DMS 273 (cell line): ENCODE measurements around the gene GOSR1.
"Not testable (repeated sequence)": the region's sequence is repeated elsewhere in the genome, so short reads cannot be mapped to it uniquely, and the experiment has no call there.

Experiments
- DNase-seq: peaks from one replicate; lab custom pipeline; 2025; ENCODE audit not compliant: unreplicated experiment; lab: John Stamatoyannopoulos, UW

The GOSR1 gene

DNA sequence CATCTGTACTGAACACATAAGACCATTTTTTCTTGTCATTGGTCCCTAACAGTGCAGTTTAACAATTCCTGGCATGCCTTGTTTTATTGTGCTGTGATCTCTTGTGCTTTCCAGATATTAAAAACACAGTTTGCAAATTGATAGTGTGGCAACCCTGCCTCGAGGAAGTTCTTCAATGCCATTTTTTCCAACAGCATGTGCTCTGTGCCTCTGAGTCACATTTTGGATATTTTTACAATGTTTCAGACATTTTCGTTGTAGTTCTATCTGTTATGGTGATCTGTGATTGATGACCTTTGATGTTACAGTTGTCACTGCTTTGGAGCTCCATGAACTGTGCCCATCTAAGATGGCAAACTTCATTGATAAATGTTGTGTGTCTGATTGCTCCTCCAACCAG lies 66.2 kb downstream of the GOSR1 start:
- no peak for DNase-seq

DNA sequence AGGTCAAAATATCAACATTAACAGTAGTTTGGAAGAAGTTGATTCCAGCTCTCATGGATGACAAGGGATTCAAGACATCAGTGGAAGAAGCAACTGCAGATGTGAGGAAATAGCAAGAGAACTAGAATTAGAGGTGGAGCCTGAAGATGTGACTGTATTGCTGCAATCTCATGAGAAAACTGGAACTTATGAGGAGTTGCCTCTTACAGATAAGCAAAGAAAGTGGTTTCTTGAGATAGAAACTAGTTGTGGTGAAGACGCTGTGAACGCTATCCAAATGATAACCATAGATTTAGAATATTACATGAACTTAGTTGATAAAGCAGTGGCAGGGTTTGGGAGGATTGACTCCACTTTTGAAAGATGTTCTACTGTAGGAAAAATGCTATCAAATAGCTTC lies 67.8 kb downstream of the GOSR1 start:
- DNase-seq, result no peak

DNA sequence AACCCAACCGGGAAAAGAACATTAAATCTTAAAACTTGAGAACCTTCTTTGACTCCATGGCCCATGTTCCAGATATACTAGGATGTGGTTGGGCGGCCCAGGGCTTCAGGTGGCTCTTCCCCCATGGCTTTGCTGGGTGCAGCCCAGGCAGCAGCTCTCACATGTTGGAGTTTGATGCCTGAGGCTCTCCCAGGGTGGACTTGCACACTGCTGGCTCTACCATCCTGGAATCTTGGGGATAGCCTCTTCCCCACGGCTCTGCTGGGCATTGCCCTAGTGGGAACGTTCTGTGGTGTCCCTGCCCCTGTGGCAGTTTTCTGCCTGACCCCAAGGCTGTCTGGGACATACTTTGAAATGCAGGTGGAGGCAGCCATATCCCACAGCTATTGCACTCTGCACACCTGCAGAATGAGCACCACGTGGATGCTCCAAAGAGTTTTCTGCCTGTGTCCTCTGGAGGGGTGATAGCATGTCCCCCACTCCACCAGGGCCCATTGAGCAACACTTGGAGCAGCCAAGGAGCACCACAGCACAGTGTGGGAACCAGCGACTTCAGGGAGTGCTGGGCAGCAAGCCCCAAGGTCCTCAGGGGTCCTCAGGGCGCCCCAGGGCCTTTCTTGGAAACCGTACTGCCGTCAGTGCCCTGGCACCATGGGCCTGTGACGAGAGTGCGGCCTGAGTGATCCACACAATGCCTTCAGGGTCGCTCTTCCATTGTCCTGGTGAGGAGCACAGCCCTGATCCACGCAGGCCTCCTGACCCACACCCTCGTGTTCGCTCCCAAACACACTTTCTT lies 70.8 kb downstream of the GOSR1 start:
- no peak for DNase-seq

DNA sequence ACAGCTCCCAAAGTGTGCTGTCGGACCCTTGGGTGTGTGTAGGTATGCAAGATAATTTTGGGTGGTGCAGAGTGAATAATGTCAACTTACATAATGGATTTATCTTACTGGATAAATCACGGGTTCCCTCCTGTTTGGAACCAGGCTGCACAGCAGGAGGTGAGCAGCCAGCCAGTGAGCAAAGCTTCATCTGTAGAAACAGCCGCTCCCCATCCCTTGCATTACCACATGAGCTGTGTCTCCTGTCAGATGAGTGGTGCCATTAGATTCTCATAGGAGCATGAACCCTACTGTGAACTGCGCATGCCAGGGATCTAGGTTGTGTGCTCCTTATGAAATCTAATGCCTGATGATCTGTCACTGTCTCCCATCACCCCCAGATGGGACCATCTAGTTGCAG lies 72.0 kb downstream of the GOSR1 start:
- DNase-seq, result not testable (repeated sequence)

DNA sequence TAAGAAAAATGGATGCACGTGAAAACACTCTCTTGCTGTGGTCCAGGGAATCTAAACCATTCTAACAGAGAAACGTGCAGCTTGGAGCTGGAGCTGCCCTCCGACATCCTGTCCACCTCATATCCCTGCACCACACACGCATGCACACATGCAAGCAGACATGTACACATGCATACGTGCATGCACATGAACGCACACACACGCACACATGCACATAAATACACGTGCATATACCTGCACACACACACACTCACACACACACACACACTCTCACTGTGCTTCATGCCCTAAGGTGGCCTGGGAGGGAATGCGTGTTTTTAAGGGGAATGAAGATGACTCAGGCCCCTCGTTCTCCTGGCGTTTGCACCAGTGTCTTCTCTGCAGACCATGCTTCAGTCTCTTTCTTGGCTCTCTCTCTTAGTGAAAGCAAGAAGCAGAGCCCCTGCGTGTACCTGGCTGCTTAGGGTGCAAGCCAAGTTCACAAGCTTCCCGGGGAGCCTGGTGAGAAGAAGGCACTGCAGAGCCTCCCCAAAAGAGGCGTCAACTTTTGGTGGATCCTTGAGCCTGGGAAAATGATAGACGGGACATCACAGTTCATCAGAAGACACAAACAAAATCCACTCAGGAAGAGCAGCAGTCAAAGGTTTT lies 72.8 kb downstream of the GOSR1 start:
- no peak for DNase-seq

- peak; percentile 30 for DNase-seq
Observed at GRCh38 chr17:30550512-30551273, 73.5 kb downstream of the GOSR1 start.

DNA sequence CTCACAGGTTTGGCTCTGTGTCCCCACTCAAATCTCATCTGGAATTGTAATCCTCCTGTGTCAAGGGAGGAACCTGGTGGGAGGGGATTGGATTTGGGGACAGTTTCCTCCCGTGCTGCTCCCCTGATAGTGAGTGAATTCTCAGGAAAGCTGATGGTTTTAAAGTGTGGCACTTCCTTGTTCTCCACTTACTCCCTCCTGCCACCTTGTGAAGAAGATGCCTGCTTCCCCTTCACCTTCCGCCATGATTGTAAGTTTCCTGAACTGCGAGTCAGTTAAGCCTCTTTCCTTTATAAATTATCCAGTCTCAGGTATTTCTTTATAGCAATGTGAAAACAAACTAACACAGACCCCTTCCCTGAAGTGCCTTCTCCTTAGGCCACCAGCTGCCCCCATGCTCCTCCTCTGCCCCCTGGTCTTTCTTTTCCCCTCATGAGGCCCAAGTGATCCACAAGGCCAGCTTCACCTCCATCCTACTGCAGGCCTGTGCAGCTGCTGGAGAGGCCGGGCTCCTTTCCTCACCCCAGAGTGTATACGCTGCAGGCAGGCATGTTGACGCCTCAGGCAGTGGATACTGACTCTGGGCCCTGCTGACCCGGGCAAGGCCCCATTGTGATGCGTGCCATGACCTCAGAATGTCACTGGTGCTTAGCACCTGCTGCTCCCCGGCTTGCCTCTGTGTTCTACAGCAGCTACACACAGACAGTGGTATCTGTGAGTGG lies 74.2 kb downstream of the GOSR1 start:
- DNase-seq, result not testable (repeated sequence)

GRCh38 chr17:30551996-30552339 lies 74.8 kb downstream of the GOSR1 start:
- no peak for DNase-seq

DNA sequence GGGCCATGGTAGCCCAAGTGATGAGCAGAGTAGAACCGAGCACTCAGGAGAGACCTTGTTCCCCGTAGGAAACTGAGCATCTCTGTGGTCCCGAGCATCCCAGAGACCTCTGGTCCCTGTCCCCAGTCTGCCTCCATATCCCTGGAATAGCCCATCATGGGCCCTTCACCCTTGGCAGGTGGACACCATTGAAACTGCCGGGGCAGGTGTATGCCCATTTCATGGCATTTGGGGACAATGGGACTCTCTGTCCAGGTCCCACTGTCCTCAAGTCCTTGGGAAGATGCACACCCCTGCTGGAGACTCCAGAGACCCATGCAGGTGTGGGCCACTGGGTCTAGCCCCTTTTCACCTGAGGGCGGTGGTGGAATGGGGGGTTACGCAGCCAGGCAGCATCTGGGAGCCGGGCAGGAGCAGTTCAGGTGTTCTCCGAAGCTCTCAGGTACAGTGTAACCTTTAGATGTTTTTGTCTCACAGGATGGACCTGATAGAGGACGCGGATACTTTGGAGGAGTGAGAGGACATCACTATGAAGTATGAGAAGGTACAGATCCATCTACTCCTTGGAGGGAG lies 75.9 kb downstream of the GOSR1 start:
- no peak for DNase-seq

DNA sequence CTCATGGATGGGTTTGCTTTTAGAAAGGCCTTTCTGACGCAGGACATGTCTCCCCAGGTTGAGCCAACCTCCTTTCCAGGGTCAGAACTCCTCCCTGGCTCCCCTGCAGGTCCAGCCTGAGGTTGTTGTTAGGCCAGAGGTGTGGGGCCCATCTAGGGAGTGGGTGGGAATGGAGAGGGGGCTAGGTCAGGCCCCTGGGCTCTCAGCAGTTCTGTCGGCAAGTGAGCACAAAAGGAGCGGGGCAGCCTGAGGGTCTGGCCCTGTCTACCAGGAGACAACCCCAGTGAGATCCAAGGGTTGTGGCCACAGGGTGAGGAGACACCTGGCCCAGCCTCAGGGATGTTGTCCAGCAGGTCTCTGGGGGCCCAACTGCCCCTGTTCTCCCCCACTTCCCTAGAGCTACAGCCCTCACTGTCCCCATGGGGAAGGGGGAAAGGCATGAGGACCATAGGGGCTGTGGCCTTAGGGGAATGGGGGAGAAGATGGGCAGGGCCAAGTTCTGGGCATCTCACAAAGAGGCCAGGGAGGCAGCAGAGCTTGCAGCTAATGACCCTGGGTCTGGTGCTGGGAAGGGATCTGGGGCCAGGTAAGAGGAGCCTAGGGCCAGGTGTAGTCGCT lies 76.7 kb downstream of the GOSR1 start:
- DNase-seq, result not testable (repeated sequence)

GRCh38 chr17:30554839-30555751 lies 77.9 kb downstream of the GOSR1 start:
- peak; percentile 48 for DNase-seq

DNA sequence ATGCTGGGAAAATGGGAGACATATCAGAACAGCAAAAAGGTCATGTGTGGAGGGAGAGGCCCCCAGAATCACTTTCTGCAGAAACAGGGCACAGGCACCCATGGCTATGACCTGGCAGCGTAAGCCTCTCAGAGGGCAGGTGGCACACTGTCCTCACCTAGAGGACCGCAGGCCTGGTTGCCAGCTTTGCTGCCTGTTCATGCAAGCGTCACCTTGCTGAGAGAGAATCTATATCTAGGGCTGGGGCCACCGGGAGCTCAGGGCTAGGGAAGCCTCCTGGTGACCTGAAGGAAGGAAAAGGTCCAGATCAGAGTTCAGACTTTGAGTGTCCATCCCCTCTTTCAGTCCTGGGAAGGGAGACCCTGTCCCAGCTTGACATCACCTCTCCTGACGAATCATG lies 78.7 kb downstream of the GOSR1 start:
- no peak for DNase-seq

- no peak for DNase-seq
Observed at GRCh38 chr17:30556374-30557332, 79.4 kb downstream of the GOSR1 start.

DNA sequence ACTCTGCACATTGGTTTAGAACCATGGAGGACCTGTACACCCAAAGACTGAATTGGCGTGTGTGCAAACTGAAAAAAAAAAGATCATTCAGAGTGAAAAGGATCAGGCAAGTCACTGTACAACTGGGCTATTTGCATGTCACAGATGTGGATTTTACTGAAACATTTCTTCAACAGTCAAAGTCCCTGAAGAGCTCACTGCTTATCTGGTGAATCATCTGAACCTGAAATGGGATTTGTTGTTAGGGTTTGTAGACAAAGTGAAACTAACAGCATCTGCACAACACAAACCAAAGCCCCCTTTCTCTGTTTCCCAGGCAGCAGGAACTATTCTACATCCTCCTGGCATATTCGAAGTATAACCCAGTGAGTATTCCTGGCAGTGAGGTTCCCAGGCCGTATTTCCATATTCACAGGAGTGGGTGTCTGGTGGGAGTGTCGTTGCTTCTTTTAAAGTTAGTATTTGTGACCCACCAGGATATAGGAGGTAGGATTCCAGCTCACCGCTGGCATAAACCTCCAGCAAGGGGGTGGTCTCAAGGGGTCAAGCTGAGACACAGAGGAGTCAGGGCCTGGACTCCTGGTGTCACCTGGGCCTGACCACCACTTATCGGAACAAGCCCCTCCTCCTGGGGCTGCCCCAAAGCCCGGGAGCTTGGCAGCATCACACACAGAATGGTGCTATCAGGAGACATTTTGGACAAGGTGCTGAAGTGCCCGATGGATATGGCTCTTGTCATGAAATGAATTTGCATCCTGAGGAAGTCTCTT lies 80.9 kb downstream of the GOSR1 start:
- no peak for DNase-seq

- peak; percentile 17 for DNase-seq
Observed at GRCh38 chr17:30558686-30559545, 81.7 kb downstream of the GOSR1 start.

GRCh38 chr17:30559656-30560055 lies 82.4 kb downstream of the GOSR1 start:
- DNase-seq, result no peak
